A673 (cell line): ENCODE data around the gene FNDC10.

Experiments used
- EZH2 ChIP-seq: fragments of 200-600 bp; sonication (generic); IDR thresholded peaks from 2 replicates; pipeline ENCODE4 v1.6.1; 2017; ENCODE audit warnings: borderline replicate concordance, low read depth, mild to moderate bottlenecking, mixed read lengths, antibody characterized with exemption, low read length; ENCODE audit not compliant: poor library complexity, severe bottlenecking
- TF ChIP-seq, protein P1 (sequence below): fragments of 300-800, 200-600 bp; sonication (generic); conservative IDR thresholded peaks from 2 replicates; pipeline ENCODE4 v1.5.1; 2017; ENCODE audit warnings: low read depth, mild to moderate bottlenecking, antibody characterized with exemption, low read length, moderate library complexity, mixed read lengths

DNA sequence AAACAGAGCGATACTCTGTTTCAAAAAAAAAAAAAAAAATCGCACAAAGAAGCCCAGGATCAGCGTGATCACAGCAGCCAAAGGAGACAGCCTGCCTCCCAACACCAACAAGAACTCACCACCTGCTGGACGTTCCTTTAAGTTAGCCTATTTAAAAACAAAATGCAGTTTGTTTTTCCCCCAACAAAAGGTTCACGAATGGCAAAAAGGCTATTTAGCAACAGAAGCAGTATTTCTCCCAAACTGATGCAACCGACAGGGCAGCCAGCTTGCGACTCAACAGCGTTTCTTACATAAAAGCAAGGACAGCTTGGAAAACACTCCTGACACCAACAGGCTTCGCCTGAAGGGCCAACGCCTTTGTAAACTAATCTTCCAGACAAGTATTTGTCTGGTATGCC, 32.0 kb downstream of the FNDC10 start:
- TF ChIP-seq, protein P1, sequence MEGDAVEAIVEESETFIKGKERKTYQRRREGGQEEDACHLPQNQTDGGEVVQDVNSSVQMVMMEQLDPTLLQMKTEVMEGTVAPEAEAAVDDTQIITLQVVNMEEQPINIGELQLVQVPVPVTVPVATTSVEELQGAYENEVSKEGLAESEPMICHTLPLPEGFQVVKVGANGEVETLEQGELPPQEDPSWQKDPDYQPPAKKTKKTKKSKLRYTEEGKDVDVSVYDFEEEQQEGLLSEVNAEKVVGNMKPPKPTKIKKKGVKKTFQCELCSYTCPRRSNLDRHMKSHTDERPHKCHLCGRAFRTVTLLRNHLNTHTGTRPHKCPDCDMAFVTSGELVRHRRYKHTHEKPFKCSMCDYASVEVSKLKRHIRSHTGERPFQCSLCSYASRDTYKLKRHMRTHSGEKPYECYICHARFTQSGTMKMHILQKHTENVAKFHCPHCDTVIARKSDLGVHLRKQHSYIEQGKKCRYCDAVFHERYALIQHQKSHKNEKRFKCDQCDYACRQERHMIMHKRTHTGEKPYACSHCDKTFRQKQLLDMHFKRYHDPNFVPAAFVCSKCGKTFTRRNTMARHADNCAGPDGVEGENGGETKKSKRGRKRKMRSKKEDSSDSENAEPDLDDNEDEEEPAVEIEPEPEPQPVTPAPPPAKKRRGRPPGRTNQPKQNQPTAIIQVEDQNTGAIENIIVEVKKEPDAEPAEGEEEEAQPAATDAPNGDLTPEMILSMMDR: no peak
- TF ChIP-seq EZH2: no peak
